Measurements from ENCODE around the gene MAN1A2.
A peak's percentile ranks its signal among the peaks of the same experiment; 100 is the strongest.

Gene MAN1A2

DNA sequence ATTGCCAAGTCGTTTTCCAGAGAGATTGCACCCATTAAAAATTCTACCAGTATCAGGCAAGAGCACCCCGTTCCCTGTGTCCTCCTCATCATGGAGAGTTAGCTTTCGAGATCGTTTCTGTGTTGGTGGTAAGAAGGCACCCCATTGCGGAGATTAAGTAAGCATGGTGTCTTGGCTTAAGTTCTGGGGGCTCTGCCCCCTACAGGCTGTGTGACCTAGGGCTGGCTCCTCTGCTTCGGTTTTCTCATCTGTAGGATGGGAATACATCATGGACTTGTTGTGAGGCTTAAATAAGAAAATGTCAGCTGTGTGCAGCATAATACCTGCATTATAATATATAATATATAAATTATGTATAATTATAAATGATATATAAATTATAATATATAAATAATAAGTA lies 201.8 kb downstream of the MAN1A2 start:
- H3K27ac Mint-ChIP-seq (ENCODE audit: low read depth), result no peak overlapping the region

DNA sequence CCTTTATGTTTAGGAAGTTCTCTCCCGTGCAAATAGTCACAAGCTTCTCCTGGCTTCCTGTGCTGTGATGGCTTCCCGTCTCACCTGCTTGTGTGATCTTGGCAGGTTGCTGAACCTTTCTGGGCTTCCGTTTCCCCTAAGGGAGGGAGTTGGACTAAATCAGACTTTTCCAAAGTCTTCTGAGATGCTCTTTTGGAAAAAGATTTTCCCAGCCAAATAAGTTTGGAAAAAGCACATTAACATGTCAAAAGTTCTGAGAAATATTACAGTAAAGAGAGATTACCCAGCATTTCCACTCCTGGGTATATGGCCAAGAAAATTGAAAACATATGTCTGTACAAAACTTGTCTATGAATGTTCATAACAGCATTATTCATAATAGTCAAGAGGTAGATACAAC lies 202.6 kb downstream of the MAN1A2 start:
- DNase-seq (ENCODE audit: low spot score in 2 of 2) (no peak), ATAC-seq (replicated peaks; ENCODE audit: extremely low read depth, poor library complexity, severe bottlenecking) (no peak)
- H3K4me3 Mint-ChIP-seq, result no peak overlapping the region
- H3K36me3 Mint-ChIP-seq (ENCODE audit: insufficient read depth), result peaks cover 2% of the 10 kb centered on the region
- H3K27ac Mint-ChIP-seq (ENCODE audit: low read depth), result no peak overlapping the region
- peaks cover 19% of the 10 kb centered on the region for H3K4me1 Mint-ChIP-seq
- no peaks in the 10 kb centered on the region for H3K9me3 Mint-ChIP-seq
- no peaks in the 10 kb centered on the region for H3K27me3 Mint-ChIP-seq

More for the DNA sequence above, 201.8 kb downstream of the MAN1A2 start:
- ATAC-seq (replicated peaks; ENCODE audit: extremely low read depth, poor library complexity, severe bottlenecking) (no peak), DNase-seq (ENCODE audit: low spot score in 2 of 2) (no peak)
- Mint-ChIP-seq H3K4me1 (peaks cover 14% of the 10 kb centered on the region), H3K36me3 (ENCODE audit: insufficient read depth) (peaks cover 2% of the 10 kb centered on the region), H3K27me3 (no peaks in the 10 kb centered on the region), H3K4me3 (no peak overlapping the region), H3K9me3 (no peaks in the 10 kb centered on the region)

DNA sequence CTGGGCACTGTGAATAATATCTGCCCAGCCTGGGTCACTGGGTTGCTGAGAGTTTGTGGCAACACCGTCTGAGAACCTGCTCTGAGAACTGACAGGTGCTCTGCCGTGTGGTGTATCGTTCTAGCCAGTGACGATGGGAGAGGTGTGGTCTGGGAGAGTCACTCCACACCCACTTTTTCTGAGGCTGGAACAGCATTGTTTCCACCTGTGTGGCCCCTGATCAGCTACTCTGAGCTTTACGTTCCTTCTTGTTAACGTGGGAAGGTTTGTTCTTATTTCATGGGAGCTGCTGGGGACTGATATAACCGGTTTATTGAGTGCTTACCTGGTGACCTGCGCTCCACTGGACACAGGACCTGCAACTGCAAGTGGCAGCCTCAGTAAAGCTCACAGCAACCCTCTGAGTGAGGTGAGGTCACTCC lies 203.8 kb downstream of the MAN1A2 start:
- no peak overlapping the region for H3K4me3 Mint-ChIP-seq
- DNase-seq (ENCODE audit: low spot score in 2 of 2) (no peak), ATAC-seq (replicated peaks; ENCODE audit: extremely low read depth, poor library complexity, severe bottlenecking) (no peak)
- no peaks in the 10 kb centered on the region for H3K27me3 Mint-ChIP-seq
- H3K4me1 Mint-ChIP-seq, result peaks cover 19% of the 10 kb centered on the region
- no peak overlapping the region for H3K27ac Mint-ChIP-seq (ENCODE audit: low read depth)
- no peaks in the 10 kb centered on the region for H3K9me3 Mint-ChIP-seq
- H3K36me3 Mint-ChIP-seq (ENCODE audit: insufficient read depth), result peaks cover 2% of the 10 kb centered on the region

DNA sequence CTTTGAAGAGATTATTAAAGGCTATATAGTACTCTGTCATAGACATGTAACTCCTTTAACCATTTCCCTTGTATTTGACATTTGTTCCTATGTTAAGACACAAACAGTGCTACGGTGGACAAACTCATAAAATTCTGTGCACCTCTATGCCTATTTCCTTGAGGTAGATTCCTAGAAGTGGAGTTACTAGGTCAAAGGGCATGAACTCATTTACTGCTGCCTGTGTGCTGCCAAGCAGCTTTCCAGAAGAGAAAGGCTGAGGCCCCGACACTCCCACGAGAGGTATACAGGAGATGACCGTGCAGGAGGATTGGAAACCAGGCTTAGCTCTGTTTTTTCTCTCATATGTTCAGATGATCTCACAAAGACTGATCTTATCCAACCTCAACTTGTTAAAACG lies 204.2 kb downstream of the MAN1A2 start:
- Mint-ChIP-seq H3K4me3 (no peak overlapping the region), H3K27ac (ENCODE audit: low read depth) (no peak overlapping the region), H3K4me1 (peaks cover 19% of the 10 kb centered on the region), H3K27me3 (no peaks in the 10 kb centered on the region), H3K9me3 (no peaks in the 10 kb centered on the region), H3K36me3 (ENCODE audit: insufficient read depth) (peaks cover 2% of the 10 kb centered on the region)
- no peak for ATAC-seq (replicated peaks; ENCODE audit: extremely low read depth, poor library complexity, severe bottlenecking)
- DNase-seq (ENCODE audit: low spot score in 2 of 2), result no peak

DNA sequence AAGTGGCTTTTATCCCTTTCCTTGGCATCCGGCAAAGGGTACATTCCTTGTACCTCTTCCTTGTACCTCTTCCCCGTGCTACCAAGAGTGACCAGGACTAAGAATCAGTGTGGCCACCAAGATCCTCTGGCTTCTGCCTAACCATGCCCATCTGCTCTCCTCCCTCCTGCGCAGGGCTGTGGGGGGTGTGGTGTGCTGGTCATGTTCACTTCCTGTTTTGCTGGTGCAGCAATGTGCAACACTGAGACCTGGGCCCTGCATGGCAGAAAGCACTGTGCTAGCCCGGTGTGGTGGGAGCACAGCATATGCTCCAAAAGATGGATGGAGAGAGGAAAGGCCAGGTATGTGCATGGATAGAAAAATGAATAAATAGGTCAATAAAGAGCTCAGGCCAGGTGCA lies 205.3 kb downstream of the MAN1A2 start:
- Mint-ChIP-seq H3K4me1 (peaks cover 19% of the 10 kb centered on the region), H3K36me3 (ENCODE audit: insufficient read depth) (peaks cover 2% of the 10 kb centered on the region), H3K9me3 (no peaks in the 10 kb centered on the region), H3K4me3 (peak overlapping the region; percentile 3), H3K27me3 (no peaks in the 10 kb centered on the region), H3K27ac (ENCODE audit: low read depth) (peak overlapping the region; percentile 9)
- peak in 1 of 2 donors; percentile 16 for DNase-seq (ENCODE audit: low spot score in 2 of 2)
- ATAC-seq (replicated peaks; ENCODE audit: extremely low read depth, poor library complexity, severe bottlenecking), result peak; percentile 89

DNA sequence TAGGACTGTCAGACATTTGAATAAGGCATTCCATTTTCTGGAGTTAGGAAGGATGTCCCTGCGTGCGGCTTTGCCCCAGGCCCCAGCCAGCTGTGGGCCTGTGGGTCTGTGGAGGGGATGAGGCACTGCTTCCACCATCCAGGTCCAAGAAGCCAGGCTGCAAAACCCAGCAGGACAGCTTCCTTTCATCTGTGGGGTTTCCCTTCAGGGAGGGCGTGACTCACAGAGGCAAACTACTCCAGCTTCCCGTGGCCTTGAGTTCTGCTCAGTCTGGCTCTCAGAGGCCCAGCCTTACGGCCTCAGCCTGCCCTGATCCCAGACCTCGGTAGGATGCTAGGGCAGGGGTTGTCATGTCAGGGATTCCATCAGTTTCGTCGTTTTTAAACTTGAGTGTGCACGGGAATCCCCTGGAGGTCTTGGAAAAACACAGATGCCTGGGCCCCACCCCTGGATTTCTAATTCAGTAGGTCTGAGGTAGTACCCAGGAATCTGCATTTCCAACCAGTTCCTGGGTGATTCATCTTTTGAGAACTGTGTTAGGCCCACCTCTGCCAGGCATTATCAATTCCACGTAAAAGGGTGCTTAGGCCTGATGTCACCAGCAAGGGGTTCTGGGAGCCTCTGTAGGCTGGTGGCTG lies 206.3 kb downstream of the MAN1A2 start:
- Mint-ChIP-seq H3K36me3 (ENCODE audit: insufficient read depth) (peaks cover 2% of the 10 kb centered on the region), H3K4me3 (no peak overlapping the region), H3K27ac (ENCODE audit: low read depth) (peak overlapping the region; percentile 9), H3K4me1 (peaks cover 19% of the 10 kb centered on the region), H3K27me3 (no peaks in the 10 kb centered on the region), H3K9me3 (no peaks in the 10 kb centered on the region)
- ATAC-seq (replicated peaks; ENCODE audit: extremely low read depth, poor library complexity, severe bottlenecking) (no peak), DNase-seq (ENCODE audit: low spot score in 2 of 2) (no peak)

DNA sequence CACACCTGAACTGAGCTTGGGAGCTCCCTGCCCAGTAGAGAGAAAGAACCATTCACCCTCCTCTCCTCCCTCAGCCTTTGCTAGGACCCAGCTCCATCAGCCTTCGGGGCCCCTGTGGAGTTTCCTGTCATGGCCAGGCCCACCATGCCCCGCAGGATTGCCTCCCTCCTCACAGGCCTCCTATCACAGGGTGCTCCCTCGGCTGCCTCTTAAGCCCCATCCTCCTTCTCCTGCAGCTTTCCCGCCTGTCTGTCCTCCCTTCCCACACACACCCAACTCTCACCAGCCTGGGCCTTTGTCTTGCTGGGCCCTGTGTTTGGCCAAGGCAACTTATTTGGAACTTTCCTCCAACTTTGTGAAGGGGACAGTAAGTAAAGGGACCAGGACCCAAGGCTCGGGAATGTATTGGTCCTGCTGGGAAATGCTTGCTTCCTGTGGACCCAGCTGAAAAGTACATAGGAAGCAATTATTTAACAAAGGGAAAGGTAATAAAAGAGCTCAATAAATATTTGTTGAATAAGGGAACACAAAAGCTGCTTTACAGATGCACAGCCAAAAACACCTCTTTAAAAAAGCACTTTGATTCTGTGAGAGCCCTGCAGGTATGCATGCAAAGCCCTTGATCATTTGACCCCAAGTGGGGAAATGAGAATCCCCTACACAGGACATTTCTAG lies 207.0 kb downstream of the MAN1A2 start:
- H3K4me1 Mint-ChIP-seq, result peaks cover 19% of the 10 kb centered on the region
- no peak for DNase-seq (ENCODE audit: low spot score in 2 of 2)
- H3K9me3 Mint-ChIP-seq, result no peaks in the 10 kb centered on the region
- ATAC-seq (replicated peaks; ENCODE audit: extremely low read depth, poor library complexity, severe bottlenecking), result no peak
- H3K36me3 Mint-ChIP-seq (ENCODE audit: insufficient read depth), result peaks cover 2% of the 10 kb centered on the region
- no peak overlapping the region for H3K4me3 Mint-ChIP-seq
- no peaks in the 10 kb centered on the region for H3K27me3 Mint-ChIP-seq
- H3K27ac Mint-ChIP-seq (ENCODE audit: low read depth), result no peak overlapping the region

DNA sequence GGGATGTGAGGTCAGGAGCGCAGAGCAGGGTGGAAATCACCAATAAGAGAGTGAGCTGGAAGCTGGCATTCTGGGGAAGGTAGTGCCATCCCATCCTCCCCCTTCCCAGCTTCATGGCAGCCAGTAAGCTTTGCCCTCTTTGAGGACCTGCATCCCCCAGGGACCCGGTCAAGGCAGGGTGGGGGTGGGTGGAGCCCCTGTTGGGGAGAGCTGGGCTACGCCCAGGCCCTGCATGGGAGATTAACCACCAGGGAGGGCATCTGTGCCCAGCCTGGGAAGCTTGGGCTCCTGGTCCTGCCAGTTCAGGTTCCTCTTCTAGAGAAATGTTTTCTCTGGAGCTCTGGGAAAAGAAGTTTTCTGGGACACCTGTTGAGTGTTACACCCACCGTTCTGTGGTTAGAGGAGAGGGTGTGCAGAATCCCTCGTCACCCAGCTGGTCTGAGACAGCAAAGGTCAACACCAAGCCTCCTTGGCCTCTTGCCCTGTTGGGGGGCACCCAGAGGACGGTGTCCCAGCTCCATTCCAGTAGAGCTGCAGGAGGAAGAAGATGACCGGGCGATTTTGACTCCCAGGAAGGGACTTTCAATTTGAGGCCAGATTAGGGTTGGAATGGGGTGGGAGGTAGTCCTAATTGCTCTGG lies 208.5 kb downstream of the MAN1A2 start:
- Mint-ChIP-seq H3K27me3 (no peaks in the 10 kb centered on the region), H3K36me3 (ENCODE audit: insufficient read depth) (peaks cover 2% of the 10 kb centered on the region), H3K27ac (ENCODE audit: low read depth) (no peak overlapping the region), H3K9me3 (no peaks in the 10 kb centered on the region), H3K4me1 (peaks cover 19% of the 10 kb centered on the region), H3K4me3 (no peak overlapping the region)
- DNase-seq (ENCODE audit: low spot score in 2 of 2), result no peak
- no peak for ATAC-seq (replicated peaks; ENCODE audit: extremely low read depth, poor library complexity, severe bottlenecking)

DNA sequence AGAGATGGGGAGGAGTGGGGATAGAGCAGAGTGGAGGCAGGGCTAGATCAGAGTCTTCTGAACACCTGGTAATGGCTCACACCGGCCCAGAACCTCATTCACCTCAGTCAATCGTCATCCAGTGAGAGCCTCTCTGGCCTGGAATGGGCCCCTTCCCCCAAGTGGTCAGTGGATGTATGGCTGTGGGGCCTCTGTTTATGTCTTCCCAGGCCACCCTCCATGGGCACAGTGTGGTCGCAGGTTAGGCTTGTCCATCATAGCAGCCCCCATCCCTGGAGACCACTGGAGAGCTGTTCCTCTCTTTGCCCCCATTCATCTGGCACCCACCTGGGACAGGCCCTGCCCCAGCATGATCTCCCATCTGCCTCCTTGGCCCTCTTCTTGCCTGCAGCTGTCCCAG lies 209.0 kb downstream of the MAN1A2 start:
- Mint-ChIP-seq H3K9me3 (no peaks in the 10 kb centered on the region), H3K27me3 (no peaks in the 10 kb centered on the region), H3K27ac (ENCODE audit: low read depth) (no peak overlapping the region), H3K4me1 (peaks cover 19% of the 10 kb centered on the region), H3K4me3 (no peak overlapping the region), H3K36me3 (ENCODE audit: insufficient read depth) (peaks cover 2% of the 10 kb centered on the region)
- no peak for DNase-seq (ENCODE audit: low spot score in 2 of 2)
- ATAC-seq (replicated peaks; ENCODE audit: extremely low read depth, poor library complexity, severe bottlenecking), result no peak

DNA sequence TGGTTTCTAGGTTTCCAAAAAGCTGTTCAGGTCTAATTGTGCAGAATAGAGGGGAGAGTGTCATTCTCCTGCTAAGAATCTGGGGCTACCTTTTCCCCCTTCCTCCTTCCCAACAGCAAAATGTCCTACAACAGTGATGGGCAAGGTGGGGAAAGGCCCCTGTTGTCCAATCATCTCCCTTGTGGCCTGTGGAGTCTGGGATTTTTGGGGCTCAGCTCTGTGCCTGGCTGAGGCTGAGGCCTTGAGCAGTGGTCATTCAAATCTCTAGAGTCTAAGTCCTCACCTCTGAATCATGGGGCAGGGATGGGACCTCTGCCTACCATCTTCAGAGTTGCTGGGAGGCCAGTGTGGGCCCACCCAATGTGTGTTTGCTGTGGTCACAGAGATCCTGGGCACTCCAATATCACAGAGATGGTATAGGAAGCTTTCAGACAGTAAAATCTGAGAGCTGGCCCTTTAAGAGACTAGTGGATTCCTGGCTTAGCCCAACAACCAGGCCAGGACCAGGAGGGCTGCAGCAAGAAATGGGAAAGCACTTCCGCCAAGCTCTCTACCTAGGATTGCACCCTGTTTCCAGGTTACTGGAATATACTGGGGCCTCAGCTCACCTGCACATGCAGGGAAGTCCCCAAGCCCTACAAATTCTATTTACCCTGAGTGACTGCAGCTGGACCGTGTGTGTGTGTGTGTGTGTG lies 210.1 kb downstream of the MAN1A2 start:
- no peak for DNase-seq (ENCODE audit: low spot score in 2 of 2)
- no peak overlapping the region for H3K27ac Mint-ChIP-seq (ENCODE audit: low read depth)
- no peak overlapping the region for H3K4me3 Mint-ChIP-seq
- no peaks in the 10 kb centered on the region for H3K27me3 Mint-ChIP-seq
- no peak for ATAC-seq (replicated peaks; ENCODE audit: extremely low read depth, poor library complexity, severe bottlenecking)
- H3K36me3 Mint-ChIP-seq (ENCODE audit: insufficient read depth), result peaks cover under 1% of the 10 kb centered on the region
- H3K9me3 Mint-ChIP-seq, result no peaks in the 10 kb centered on the region
- H3K4me1 Mint-ChIP-seq, result peaks cover 12% of the 10 kb centered on the region

DNA sequence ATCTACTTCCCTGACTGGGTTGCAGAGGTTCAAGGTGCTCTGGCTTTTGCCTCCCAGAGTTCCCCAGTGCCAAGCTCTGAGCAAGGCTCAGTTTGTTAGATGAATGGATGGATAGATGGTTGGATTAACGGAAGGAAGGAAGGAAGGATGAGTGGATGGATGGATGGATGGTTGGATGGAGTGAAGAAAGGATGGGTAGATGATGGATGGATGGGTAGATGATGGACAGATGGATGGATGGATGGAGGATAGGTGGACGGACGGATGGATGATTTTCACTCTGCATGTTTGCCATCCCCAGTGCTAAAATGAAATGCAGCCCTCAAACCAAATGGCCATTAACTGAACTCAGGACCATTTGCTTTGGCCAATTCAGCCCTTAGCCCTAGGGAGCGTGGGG lies 211.2 kb downstream of the MAN1A2 start:
- Mint-ChIP-seq H3K9me3 (no peaks in the 10 kb centered on the region), H3K27me3 (no peaks in the 10 kb centered on the region), H3K27ac (ENCODE audit: low read depth) (no peak overlapping the region), H3K4me1 (peaks cover 5% of the 10 kb centered on the region), H3K36me3 (ENCODE audit: insufficient read depth) (no peaks in the 10 kb centered on the region), H3K4me3 (no peak overlapping the region)
- ATAC-seq (replicated peaks; ENCODE audit: extremely low read depth, poor library complexity, severe bottlenecking), result no peak
- DNase-seq (ENCODE audit: low spot score in 2 of 2), result no peak
